HG02642 (cell line): ENCODE data around the gene P3H2.
A peak's percentile ranks its signal among the peaks of the same experiment; 100 is the strongest.
"Not testable (repeated sequence)": the region's sequence is repeated elsewhere in the genome, so short reads cannot be mapped to it uniquely, and the experiment has no call there.

Source experiments
- ATAC-seq: cut with Tn5 transposase; IDR thresholded peaks from one replicate; pipeline ENCODE4 v1.9.1; 2021; ENCODE audit warnings: mild to moderate bottlenecking; ENCODE audit not compliant: unreplicated experiment, poor library complexity

The P3H2 gene

GRCh38 chr3:190120269-190121060, at the start of gene P3H2:
TSS of gene P3H2 (minus strand) at chr3:190120897. CDS start at chr3:190120731, 166 bp downstream.
- peak; percentile 75 for ATAC-seq

GRCh38 chr3:190169877-190170276, 49.2 kb upstream of the P3H2 start:
- ATAC-seq, result no peak

- no peak for ATAC-seq
These were observed 48.5 kb upstream of the P3H2 start for GRCh38 chr3:190169243-190169642.

GRCh38 chr3:190167936-190168680, 47.4 kb upstream of the P3H2 start:
- ATAC-seq, result no peak

GRCh38 chr3:190166948-190167347, 46.3 kb upstream of the P3H2 start:
- no peak for ATAC-seq

GRCh38 chr3:190165253-190165652, 44.6 kb upstream of the P3H2 start:
- ATAC-seq, result no peak

GRCh38 chr3:190162013-190162412, 41.3 kb upstream of the P3H2 start:
- not testable (repeated sequence) for ATAC-seq

GRCh38 chr3:190159902-190160435, 39.3 kb upstream of the P3H2 start:
- no peak for ATAC-seq

GRCh38 chr3:190158261-190158660, 37.6 kb upstream of the P3H2 start:
- no peak for ATAC-seq

- ATAC-seq, result no peak
These were observed 35.1 kb upstream of the P3H2 start for GRCh38 chr3:190155752-190156151.

GRCh38 chr3:190150681-190151080, 30.0 kb upstream of the P3H2 start:
- ATAC-seq, result no peak

- ATAC-seq, result not testable (repeated sequence)
These were observed 29.3 kb upstream of the P3H2 start for GRCh38 chr3:190149830-190150619.

- not testable (repeated sequence) for ATAC-seq
These were observed 24.1 kb upstream of the P3H2 start for GRCh38 chr3:190144793-190145192.

GRCh38 chr3:190142041-190142440, 21.3 kb upstream of the P3H2 start:
- ATAC-seq, result no peak

GRCh38 chr3:190139365-190139764, 18.7 kb upstream of the P3H2 start:
- ATAC-seq, result no peak

GRCh38 chr3:190132371-190132770, 11.7 kb upstream of the P3H2 start:
- ATAC-seq, result no peak

GRCh38 chr3:190131329-190131728, 10.6 kb upstream of the P3H2 start:
- ATAC-seq, result no peak

GRCh38 chr3:190130696-190131095, 10.0 kb upstream of the P3H2 start:
- no peak for ATAC-seq

- no peak for ATAC-seq
These were observed 9.3 kb upstream of the P3H2 start for GRCh38 chr3:190130037-190130436.

GRCh38 chr3:190127797-190128196, 7.1 kb upstream of the P3H2 start:
- ATAC-seq, result no peak

GRCh38 chr3:190127195-190127594, 6.5 kb upstream of the P3H2 start:
- ATAC-seq, result no peak
